Vagina (tissue), 2 donors: ENCODE results near the gene SLC44A1. TPM values are rescaled to one million over a fixed set of nuclear protein-coding genes. Genes with fewer than 3 reads are reported as not detected.

Experiments used
- DNase-seq, 2 donors: peaks; one replicate each; pipeline ENCODE4 v3.0.0-alpha.2; 2017; ENCODE audit errors: extremely low spot score in 2 of 2
- H3K27ac ChIP-seq: fragments of 200-600 bp; sonication (generic); one replicate; pipeline ENCODE4 v1.5.1; 2019
- H3K27me3 ChIP-seq: fragments of 200-600 bp; sonication (generic); one replicate; pipeline ENCODE4 v1.5.1; 2019
- H3K36me3 ChIP-seq, 2 donors: fragments of 200-600 bp; sonication (generic); one replicate each; pipeline ENCODE4 v1.5.1; 2017 to 2019
- H3K4me1 ChIP-seq: fragments of 200-600 bp; sonication (generic); one replicate; pipeline ENCODE4 v1.5.1; 2019
- H3K4me3 ChIP-seq, 2 donors: fragments of 200-600 bp; sonication (generic); 1 replicate in 1 of 2; 2 replicates in 1 of 2; pipeline ENCODE4 v1.5.1; 2016 to 2019
- H3K9me3 ChIP-seq: fragments of 200-600 bp; sonication (generic); one replicate; pipeline ENCODE4 v1.5.1; 2019
- CTCF ChIP-seq, 3 experiments: fragments of 450-650 bp in 2 of 3; fragments of 200-600 bp in 1 of 3; sonication (generic) in 1 of 3; IDR thresholded peaks; one replicate each; pipeline ENCODE4 v1.5.1; 2017 to 2019; ENCODE audit warnings: antibody characterized with exemption in 3 of 3, mild to moderate bottlenecking in 2 of 3, moderate library complexity in 2 of 3
- POLR2A ChIP-seq, 2 donors: fragments of 450-650 bp; IDR thresholded peaks; one replicate each; pipeline ENCODE4 v1.6.1; 2017; ENCODE audit warnings: antibody characterized with exemption in 2 of 2, mild to moderate bottlenecking in 2 of 2, moderate library complexity in 2 of 2
- POLR2AphosphoS5 ChIP-seq, 2 donors: sonication (generic); formaldehyde crosslinking; IDR thresholded peaks; one replicate each; pipeline ENCODE4 v1.9.0; 2017; ENCODE audit warnings: antibody characterized with exemption in 2 of 2, mild to moderate bottlenecking in 2 of 2, low read depth in 1 of 2; ENCODE audit not compliant: insufficient read depth in 1 of 2
- intact Hi-C: fragments of 100-400 bp; cut with DNase I; formaldehyde crosslinking; loops from one replicate; pipeline ENCODE4 v1.15.1; 2023
- total RNA-seq: library from RNA; depleted of rRNA; stranded (reverse); fragments of >200 nt; gene quantifications from one replicate; pipeline ENCODE4 v1.2.3, GENCODE V29; 2016

The SLC44A1 gene
- total RNA-seq, 1 donor from 2014 or later = 67.3 TPM

DNA sequence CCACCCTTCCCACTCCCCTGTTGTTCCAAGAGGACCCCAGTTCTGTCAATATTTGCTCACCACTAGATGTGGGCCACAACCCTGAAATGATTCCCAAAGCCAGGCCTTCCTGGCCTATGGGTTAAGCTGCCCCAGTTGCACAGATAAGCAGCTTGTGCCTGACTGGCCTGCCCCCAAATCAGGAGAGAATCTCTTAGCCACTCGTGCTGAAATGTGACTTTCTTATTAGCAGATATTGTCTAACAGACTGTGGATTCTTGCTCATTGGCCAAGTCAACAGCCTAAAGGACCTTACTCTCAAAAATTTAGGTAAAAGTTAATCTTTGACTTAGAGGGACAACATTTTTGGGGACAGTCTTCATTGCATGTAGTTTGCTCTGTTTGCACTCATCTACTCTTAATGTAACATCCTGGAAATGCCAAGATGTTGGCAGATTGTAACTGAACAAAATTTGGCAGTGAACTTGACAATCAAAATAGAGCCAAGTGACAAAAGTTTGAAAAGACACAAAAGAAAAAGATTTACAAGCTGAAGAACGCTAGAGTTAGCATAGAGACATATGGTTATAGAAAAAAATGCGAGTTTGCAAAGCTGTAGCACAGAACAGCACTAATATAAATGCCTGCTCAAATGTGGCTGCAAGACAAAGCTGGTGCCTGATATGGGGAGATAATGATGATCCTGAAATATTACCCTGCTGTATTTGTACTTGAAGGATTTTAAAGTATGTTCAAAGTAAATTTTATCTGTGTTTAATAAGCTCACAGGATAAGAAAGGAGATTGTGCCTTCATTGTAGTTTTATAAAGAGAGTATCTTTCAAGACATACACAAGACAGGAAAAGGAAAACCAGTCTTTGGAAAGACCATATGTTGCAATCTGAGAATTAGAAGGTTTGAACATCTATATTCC is 174.4 kb downstream of the SLC44A1 start:
- DNase-seq = no peak
- no peaks in the 10 kb centered on the region for H3K36me3 ChIP-seq
- intact Hi-C loops = loop anchor here (10.0 kb wide), 1 partner anchor 264 kb away; no protein-coding TSS in a partner anchor
- H3K9me3 ChIP-seq = no peaks in the 10 kb centered on the region
- peaks cover 5% of the 10 kb centered on the region for H3K4me1 ChIP-seq
- H3K27ac ChIP-seq = no peak overlapping the region
- H3K4me3 ChIP-seq = no peak overlapping the region
- no peaks in the 10 kb centered on the region for H3K27me3 ChIP-seq
- TF ChIP-seq CTCF (IDR thresholded peaks at IDR 0.05) (no peak), POLR2AphosphoS5 (IDR thresholded peaks at IDR 0.05; ENCODE audit: insufficient read depth in 1 of 2, low read depth in 1 of 2) (no peak), POLR2A (IDR thresholded peaks at IDR 0.05) (no peak)

DNA sequence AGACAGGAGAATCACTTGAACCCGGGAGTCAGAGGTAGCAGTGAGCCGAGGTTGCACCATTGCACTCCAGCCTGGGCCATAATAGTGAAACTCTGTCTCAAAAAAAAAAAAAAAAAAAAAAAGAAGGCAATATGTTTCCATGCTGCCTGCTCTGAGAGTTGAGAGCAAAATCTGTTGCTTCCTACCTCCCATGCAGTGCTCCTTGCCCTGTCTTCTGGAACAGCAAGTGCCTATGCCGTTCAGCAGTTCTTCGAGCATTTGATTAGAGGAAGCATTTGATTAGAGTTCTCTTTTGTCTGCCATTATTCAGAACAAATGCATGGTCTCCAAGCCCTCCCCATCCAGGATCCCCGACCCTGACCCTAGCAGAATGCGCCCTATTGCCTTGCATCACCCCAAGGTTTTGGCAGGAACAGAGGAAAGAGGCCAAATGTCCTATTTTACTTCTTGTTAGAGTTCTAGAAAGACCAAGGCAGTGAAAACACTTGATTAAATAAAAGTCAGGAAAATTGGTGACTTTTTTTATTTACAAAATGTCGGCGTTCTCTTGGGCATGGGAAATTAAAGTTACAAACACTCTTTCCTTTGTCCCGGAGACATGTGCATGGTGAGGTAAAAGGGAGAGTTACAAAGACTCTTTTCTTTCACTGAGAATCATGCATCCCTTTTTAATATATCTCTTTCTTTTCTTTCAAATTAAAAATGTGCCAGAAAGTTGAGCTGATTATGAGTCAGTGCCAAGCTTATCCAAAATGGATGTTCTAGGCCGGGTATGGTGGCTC is 175.6 kb downstream of the SLC44A1 start:
- no peaks in the 10 kb centered on the region for H3K36me3 ChIP-seq
- intact Hi-C loops = loop anchor here (10.0 kb wide), 1 partner anchor 265 kb away; no protein-coding TSS in a partner anchor
- no peak overlapping the region for H3K27ac ChIP-seq
- no peak for TF ChIP-seq POLR2A (IDR thresholded peaks at IDR 0.05)
- no peak for TF ChIP-seq POLR2AphosphoS5 (IDR thresholded peaks at IDR 0.05; ENCODE audit: insufficient read depth in 1 of 2, low read depth in 1 of 2)
- TF ChIP-seq CTCF (IDR thresholded peaks at IDR 0.05) = no peak
- no peak for DNase-seq
- H3K4me3 ChIP-seq = no peak overlapping the region
- peaks cover 5% of the 10 kb centered on the region for H3K4me1 ChIP-seq
- no peaks in the 10 kb centered on the region for H3K27me3 ChIP-seq
- no peaks in the 10 kb centered on the region for H3K9me3 ChIP-seq

- no peak overlapping the region for H3K4me3 ChIP-seq
Observed at GRCh38 chr9:105421154-105421553, 176.7 kb downstream of the SLC44A1 start.

GRCh38 chr9:105421864-105422263 is 177.4 kb downstream of the SLC44A1 start:
- no peaks in the 10 kb centered on the region for H3K4me1 ChIP-seq
- TF ChIP-seq POLR2AphosphoS5 (IDR thresholded peaks at IDR 0.05; ENCODE audit: insufficient read depth in 1 of 2, low read depth in 1 of 2) (no peak), CTCF (IDR thresholded peaks at IDR 0.05) (no peak), POLR2A (IDR thresholded peaks at IDR 0.05) (no peak)
- no peaks in the 10 kb centered on the region for H3K9me3 ChIP-seq
- no peaks in the 10 kb centered on the region for H3K27me3 ChIP-seq
- H3K36me3 ChIP-seq = no peaks in the 10 kb centered on the region
- H3K27ac ChIP-seq = no peak overlapping the region
- H3K4me3 ChIP-seq = no peak overlapping the region
- no peak for DNase-seq
- intact Hi-C loops = no loop called here

More at GRCh38 chr9:105421154-105421553, 176.7 kb downstream of the SLC44A1 start:
- DNase-seq = no peak
- Histone ChIP-seq H3K27me3 (no peaks in the 10 kb centered on the region), H3K9me3 (no peaks in the 10 kb centered on the region), H3K36me3 (no peaks in the 10 kb centered on the region), H3K4me1 (no peaks in the 10 kb centered on the region), H3K27ac (no peak overlapping the region)
- intact Hi-C loops = no loop called here
- TF ChIP-seq CTCF (IDR thresholded peaks at IDR 0.05) (no peak), POLR2A (IDR thresholded peaks at IDR 0.05) (no peak)
